DOHH2 (cell line): ENCODE results near the gene COP1.

Experiments used
- H3F3A ChIP-seq: fragments of 200-600 bp; sonication (generic), shearing (Covaris generic); 2 replicates; pipeline ENCODE4 v1.6.0; 2016; ENCODE audit warnings: antibody characterized with exemption, mild to moderate bottlenecking; ENCODE audit not compliant: control insufficient read depth, insufficient read depth
- H3K27ac ChIP-seq: fragments of 200-600 bp; sonication (generic); 2 replicates; pipeline ENCODE4 v1.5.1; 2014; ENCODE audit warnings: low read depth, mild to moderate bottlenecking, low read length, moderate library complexity
- H3K27me3 ChIP-seq: fragments of 200-600 bp; sonication (generic); 2 replicates; pipeline ENCODE4 v1.6.1; 2014; ENCODE audit warnings: mild to moderate bottlenecking, low read length, mixed read lengths; ENCODE audit not compliant: control insufficient read depth
- H3K36me3 ChIP-seq: fragments of 200-600 bp; sonication (generic); 2 replicates; pipeline ENCODE4 v1.6.1; 2014; ENCODE audit warnings: mild to moderate bottlenecking, low read length, moderate library complexity, mixed read lengths; ENCODE audit not compliant: control insufficient read depth
- H3K4me1 ChIP-seq: fragments of 200-600 bp; sonication (generic); 2 replicates; pipeline ENCODE4 v1.6.1; 2014; ENCODE audit warnings: mild to moderate bottlenecking, low read length, mixed read lengths; ENCODE audit not compliant: control insufficient read depth
- H3K4me2 ChIP-seq: fragments of 200-600 bp; sonication (generic); 2 replicates; pipeline ENCODE4 v1.6.0; 2014; ENCODE audit warnings: mild to moderate bottlenecking, low read length, moderate library complexity
- H3K4me3 ChIP-seq: fragments of 200-600 bp; sonication (generic); 2 replicates; pipeline ENCODE4 v1.5.1; 2014; ENCODE audit warnings: mild to moderate bottlenecking, low read length, mixed read lengths
- H3K79me2 ChIP-seq: fragments of 200-600 bp; sonication (generic); 2 replicates; pipeline ENCODE4 v1.6.1; 2014; ENCODE audit warnings: mild to moderate bottlenecking, low read length, mixed read lengths; ENCODE audit not compliant: control insufficient read depth
- H3K9me2 ChIP-seq: fragments of 200-600 bp; sonication (generic); replicated peaks from 2 replicates; pipeline ENCODE4 v1.6.1; 2014; ENCODE audit warnings: mild to moderate bottlenecking, low read length, mixed read lengths; ENCODE audit not compliant: control insufficient read depth
- H3K9me3 ChIP-seq: fragments of 200-600 bp; sonication (generic); 2 replicates; pipeline ENCODE4 v1.6.1; 2014; ENCODE audit warnings: antibody characterized with exemption, low read length, mixed read lengths; ENCODE audit not compliant: control insufficient read depth, insufficient read depth
- H4K20me1 ChIP-seq: fragments of 200-600 bp; sonication (generic); 2 replicates; pipeline ENCODE4 v1.6.0; 2014; ENCODE audit warnings: low read depth, mild to moderate bottlenecking, antibody characterized with exemption, low read length, moderate library complexity; ENCODE audit not compliant: control insufficient read depth, insufficient read depth
- EZH2phosphoT487 ChIP-seq: fragments of 200-600 bp; sonication (generic); IDR thresholded peaks from 2 replicates; pipeline ENCODE4 v1.6.1; 2017; ENCODE audit warnings: borderline replicate concordance, mild to moderate bottlenecking, antibody characterized with exemption, low read length, moderate library complexity, mixed read lengths
- TF ChIP-seq, protein P1 (sequence below): fragments of 200-600 bp; sonication (generic); IDR thresholded peaks from one replicate; pipeline ENCODE4 v1.5.1; 2014; ENCODE audit warnings: antibody characterized with exemption, mild to moderate bottlenecking, low read depth, low read length; ENCODE audit not compliant: poor library complexity, severe bottlenecking

The COP1 gene

DNA sequence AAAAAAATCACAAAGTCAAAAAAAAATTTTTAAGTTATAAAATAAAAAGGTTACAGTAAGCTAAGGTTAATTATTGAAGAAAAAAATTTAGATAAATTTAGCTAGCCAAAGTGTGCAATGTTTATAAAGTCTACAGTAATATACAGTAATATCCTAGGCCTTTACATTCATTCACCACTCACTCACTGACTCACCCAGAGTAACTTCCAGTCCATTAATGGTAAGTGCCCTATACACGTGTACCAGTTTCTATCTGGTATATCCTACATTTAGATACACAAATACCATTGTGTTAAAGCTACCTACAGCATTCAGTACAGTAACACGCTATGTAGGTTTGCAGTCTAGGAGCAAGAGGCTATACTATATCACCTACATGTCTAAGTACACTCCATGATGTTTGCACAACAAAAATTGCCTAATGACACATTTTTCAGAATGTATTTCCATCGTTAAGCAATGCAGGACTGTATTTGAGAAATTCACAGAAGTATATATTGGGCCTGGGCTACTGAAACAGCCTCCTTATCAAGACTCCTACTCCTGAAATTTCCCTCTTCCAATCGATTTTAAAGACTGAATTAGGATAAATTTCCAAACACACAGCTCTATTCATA is 155.1 kb downstream of the COP1 start:
- H3K4me3 ChIP-seq = no peak overlapping the region
- no peaks in the 10 kb centered on the region for H3K4me1 ChIP-seq
- TF ChIP-seq, protein P1, sequence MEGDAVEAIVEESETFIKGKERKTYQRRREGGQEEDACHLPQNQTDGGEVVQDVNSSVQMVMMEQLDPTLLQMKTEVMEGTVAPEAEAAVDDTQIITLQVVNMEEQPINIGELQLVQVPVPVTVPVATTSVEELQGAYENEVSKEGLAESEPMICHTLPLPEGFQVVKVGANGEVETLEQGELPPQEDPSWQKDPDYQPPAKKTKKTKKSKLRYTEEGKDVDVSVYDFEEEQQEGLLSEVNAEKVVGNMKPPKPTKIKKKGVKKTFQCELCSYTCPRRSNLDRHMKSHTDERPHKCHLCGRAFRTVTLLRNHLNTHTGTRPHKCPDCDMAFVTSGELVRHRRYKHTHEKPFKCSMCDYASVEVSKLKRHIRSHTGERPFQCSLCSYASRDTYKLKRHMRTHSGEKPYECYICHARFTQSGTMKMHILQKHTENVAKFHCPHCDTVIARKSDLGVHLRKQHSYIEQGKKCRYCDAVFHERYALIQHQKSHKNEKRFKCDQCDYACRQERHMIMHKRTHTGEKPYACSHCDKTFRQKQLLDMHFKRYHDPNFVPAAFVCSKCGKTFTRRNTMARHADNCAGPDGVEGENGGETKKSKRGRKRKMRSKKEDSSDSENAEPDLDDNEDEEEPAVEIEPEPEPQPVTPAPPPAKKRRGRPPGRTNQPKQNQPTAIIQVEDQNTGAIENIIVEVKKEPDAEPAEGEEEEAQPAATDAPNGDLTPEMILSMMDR = no peak
- no peak for TF ChIP-seq EZH2phosphoT487
- no peak overlapping the region for H3K4me2 ChIP-seq
- H3K36me3 ChIP-seq = no peaks in the 10 kb centered on the region
- no peak overlapping the region for H3K27ac ChIP-seq
- no peaks in the 10 kb centered on the region for H3K9me3 ChIP-seq
- H3K27me3 ChIP-seq = no peaks in the 10 kb centered on the region
- no peaks in the 10 kb centered on the region for H3K9me2 ChIP-seq
- no peaks in the 10 kb centered on the region for H3K79me2 ChIP-seq
- H4K20me1 ChIP-seq = no peaks in the 10 kb centered on the region
- H3F3A ChIP-seq = no peaks in the 10 kb centered on the region

DNA sequence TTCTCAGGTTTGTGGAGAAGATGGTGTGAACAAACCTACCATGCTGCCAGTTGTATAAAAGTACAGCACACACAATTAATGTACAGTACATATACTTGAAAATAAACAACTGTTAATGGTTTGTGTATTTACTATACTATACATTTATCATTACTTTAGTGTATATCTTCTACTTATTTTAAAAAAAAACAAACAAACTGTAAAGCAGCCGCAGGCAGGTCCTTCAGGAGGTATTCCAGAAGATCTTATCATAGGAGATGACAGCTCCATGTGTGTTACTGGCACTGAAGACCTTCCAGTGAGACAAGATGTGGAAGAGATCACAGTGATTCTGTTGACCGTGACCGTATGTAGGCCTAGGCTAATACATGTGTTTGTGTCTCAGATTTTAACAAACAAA is 155.7 kb downstream of the COP1 start:
- TF ChIP-seq EZH2phosphoT487 = no peak
- TF ChIP-seq, protein P1 = no peak
- Histone ChIP-seq H3K4me2 (no peak overlapping the region), H3K9me3 (no peaks in the 10 kb centered on the region), H3K27me3 (no peaks in the 10 kb centered on the region), H3K4me1 (no peaks in the 10 kb centered on the region), H4K20me1 (no peaks in the 10 kb centered on the region), H3K4me3 (no peak overlapping the region), H3K79me2 (no peaks in the 10 kb centered on the region), H3K27ac (no peak overlapping the region), H3K36me3 (no peaks in the 10 kb centered on the region), H3F3A (no peaks in the 10 kb centered on the region), H3K9me2 (no peaks in the 10 kb centered on the region)

DNA sequence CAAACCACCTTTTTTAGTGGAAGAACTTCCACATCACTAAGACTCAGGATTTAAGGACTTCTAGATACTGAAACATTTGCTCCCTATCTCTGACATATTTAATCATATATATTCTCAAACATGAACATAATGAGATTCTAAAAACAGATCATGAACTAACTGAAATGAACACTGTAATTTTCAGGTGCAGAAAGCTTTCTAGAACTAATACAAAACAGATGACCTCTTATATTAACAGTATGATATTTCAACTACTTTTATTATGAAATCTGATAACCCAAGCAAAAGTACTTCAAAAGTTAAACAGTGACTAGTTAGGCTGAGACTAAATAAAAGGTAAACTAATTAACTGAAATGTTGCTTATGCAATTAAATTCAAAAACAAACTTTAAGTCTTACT is 157.5 kb downstream of the COP1 start:
- Histone ChIP-seq H3K9me2 (no peaks in the 10 kb centered on the region), H3K27me3 (no peaks in the 10 kb centered on the region), H3K4me3 (no peak overlapping the region), H3K79me2 (no peaks in the 10 kb centered on the region), H3F3A (no peaks in the 10 kb centered on the region), H4K20me1 (no peaks in the 10 kb centered on the region), H3K9me3 (no peaks in the 10 kb centered on the region), H3K36me3 (peaks cover 2% of the 10 kb centered on the region; the same call in 1 of the 2 replicates), H3K27ac (no peak overlapping the region), H3K4me1 (no peaks in the 10 kb centered on the region), H3K4me2 (no peak overlapping the region)
- TF ChIP-seq EZH2phosphoT487 = no peak
- TF ChIP-seq, protein P1 = no peak

DNA sequence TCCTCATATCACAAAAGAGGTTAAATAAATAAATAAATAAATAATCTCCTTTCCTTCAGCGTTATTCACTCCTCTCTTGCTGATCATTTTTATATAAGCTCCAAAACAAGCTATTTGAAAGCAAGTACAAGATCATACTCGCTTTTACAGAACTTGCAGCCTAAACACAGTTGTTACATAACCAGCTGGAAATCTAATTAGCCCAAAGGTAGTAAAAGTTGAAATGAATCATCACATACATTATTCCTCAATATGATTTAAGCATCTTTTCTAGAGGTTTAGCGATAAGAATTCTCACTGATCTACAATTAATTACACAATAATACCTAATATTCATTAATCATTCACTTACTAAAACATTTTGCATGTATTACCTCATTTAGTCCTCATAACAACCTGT is 160.2 kb downstream of the COP1 start:
- Histone ChIP-seq H3K4me3 (no peak overlapping the region), H3K36me3 (peaks cover 15% of the 10 kb centered on the region), H3K4me1 (no peaks in the 10 kb centered on the region), H3F3A (no peaks in the 10 kb centered on the region), H3K9me2 (no peaks in the 10 kb centered on the region), H3K9me3 (no peaks in the 10 kb centered on the region), H4K20me1 (no peaks in the 10 kb centered on the region), H3K79me2 (no peaks in the 10 kb centered on the region), H3K4me2 (no peak overlapping the region), H3K27ac (no peak overlapping the region), H3K27me3 (no peaks in the 10 kb centered on the region)
- no peak for TF ChIP-seq EZH2phosphoT487
- TF ChIP-seq, protein P1 = no peak
